Activated CD4-positive, alpha-beta T cell treated with anti-CD3 and anti-CD28 coated beads, Interleukin-10, Interleukin-2, amounts not matched to agents 100 ng/mL and 50 ng/mL, durations not matched to agents 16 hours and 8 hours (primary cell): Measurements from ENCODE around the gene AKAP13.
"Not testable (repeated sequence)": the region's sequence is repeated elsewhere in the genome, so short reads cannot be mapped to it uniquely, and the experiment has no call there.

Experiments
- DNase-seq: peaks from one replicate; pipeline ENCODE4 v3.0.0-alpha.2; 2020

The AKAP13 gene

GRCh38 chr15:85484923-85485322, 104.5 kb downstream of the AKAP13 start:
- not testable (repeated sequence) for DNase-seq

GRCh38 chr15:85485956-85486567, 105.7 kb downstream of the AKAP13 start:
- DNase-seq, result peak; percentile 89

- DNase-seq, result not testable (repeated sequence)
Observed at GRCh38 chr15:85487796-85488195, 107.4 kb downstream of the AKAP13 start.

- DNase-seq, result peak; percentile 34
Observed at GRCh38 chr15:85488997-85489396, 108.6 kb downstream of the AKAP13 start.

- DNase-seq, result no peak
Observed at GRCh38 chr15:85489773-85490493, 109.5 kb downstream of the AKAP13 start.

- no peak for DNase-seq
Observed at GRCh38 chr15:85490856-85491255, 110.5 kb downstream of the AKAP13 start.

- no peak for DNase-seq
Observed at GRCh38 chr15:85491691-85492090, 111.3 kb downstream of the AKAP13 start.

- DNase-seq, result no peak
Observed at GRCh38 chr15:85492406-85492805, 112.0 kb downstream of the AKAP13 start.

- DNase-seq, result no peak
Observed at GRCh38 chr15:85493260-85493659, 112.9 kb downstream of the AKAP13 start.

- no peak for DNase-seq
Observed at GRCh38 chr15:85494048-85494777, 113.8 kb downstream of the AKAP13 start.

- DNase-seq, result no peak
Observed at GRCh38 chr15:85495096-85495495, 114.7 kb downstream of the AKAP13 start.

GRCh38 chr15:85495544-85495943, 115.1 kb downstream of the AKAP13 start:
- no peak for DNase-seq

GRCh38 chr15:85496151-85496550, 115.7 kb downstream of the AKAP13 start:
- no peak for DNase-seq

GRCh38 chr15:85496551-85497171, 116.3 kb downstream of the AKAP13 start:
- no peak for DNase-seq

- DNase-seq, result no peak
Observed at GRCh38 chr15:85497172-85497569, 116.8 kb downstream of the AKAP13 start.

- no peak for DNase-seq
Observed at GRCh38 chr15:85498471-85498870, 118.1 kb downstream of the AKAP13 start.

- DNase-seq, result no peak
Observed at GRCh38 chr15:85499371-85499887, 119.0 kb downstream of the AKAP13 start.

GRCh38 chr15:85500060-85500708, 119.8 kb downstream of the AKAP13 start:
- no peak for DNase-seq

GRCh38 chr15:85500729-85501128, 120.3 kb downstream of the AKAP13 start:
- DNase-seq, result no peak

GRCh38 chr15:85501574-85501973, 121.2 kb downstream of the AKAP13 start:
- DNase-seq, result no peak

GRCh38 chr15:85503151-85503799, 122.9 kb downstream of the AKAP13 start:
- no peak for DNase-seq
